Measurements from ENCODE around the gene LBX2. TPM values are rescaled to one million over a fixed set of nuclear protein-coding genes. Genes with fewer than 3 reads are reported as not detected.
A peak's percentile ranks its signal among the peaks of the same experiment; 100 is the strongest.

Gene LBX2
- total and polyA plus RNA-seq, 10 of the 15 experiments (the other 5 are each of a cell fraction or from before 2014, with no cell fraction given) = 0.08 to 4.0 (median 0.27) TPM

DNA sequence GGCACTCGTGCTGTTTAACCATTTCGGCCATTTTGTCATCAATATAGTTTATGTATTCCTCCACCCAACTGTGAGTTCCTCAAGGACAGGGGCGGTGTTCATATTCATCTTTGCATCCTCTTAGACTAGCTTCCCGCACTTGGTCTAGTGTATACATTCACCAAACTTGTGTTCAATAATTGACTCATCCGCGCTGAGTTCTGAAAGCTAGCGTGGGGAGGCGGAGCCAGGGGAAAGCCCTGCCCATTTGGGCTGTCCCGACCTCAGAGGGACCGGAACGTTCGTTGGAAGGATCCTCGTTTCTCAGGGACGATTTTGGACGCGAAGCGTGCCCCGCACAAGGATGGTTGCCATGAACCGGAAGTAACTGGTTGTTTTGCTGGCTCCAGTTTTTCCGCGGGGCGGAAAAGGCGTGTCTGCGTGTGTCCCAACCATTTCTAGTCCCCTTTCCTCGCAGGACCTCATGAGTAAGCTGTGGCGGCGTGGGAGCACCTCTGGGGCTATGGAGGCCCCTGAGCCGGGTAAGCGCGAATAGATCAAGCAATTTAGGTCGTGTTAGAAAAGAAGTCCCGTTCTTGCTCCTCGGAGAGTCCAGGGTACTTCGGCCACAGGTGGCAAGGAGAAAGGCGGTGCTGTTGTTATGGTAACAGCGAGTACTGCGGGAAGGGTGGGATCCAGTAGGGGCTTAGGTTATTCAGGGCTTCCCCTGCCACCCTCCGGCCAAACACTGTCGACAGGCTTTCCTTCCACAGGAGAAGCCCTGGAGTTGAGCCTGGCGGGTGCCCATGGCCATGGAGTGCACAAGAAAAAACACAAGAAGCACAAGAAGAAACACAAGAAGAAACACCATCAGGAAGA is 44.5 kb downstream of the LBX2 start, which contains the start of gene INO80B (continued):
- TF ChIP-seq ZSCAN29 (IDR thresholded peaks at IDR 0.05) = peak; percentile 76; the same call in 1 of the 2 replicates
- TF ChIP-seq TCF3 (IDR thresholded peaks at IDR 0.05; ENCODE audit: borderline replicate concordance, insufficient read depth, low read depth, low read length) = no peak
- no peak for TF ChIP-seq HDAC6 (IDR thresholded peaks at IDR 0.05; ENCODE audit: unreplicated experiment)
- TF ChIP-seq PAX8 (IDR thresholded peaks at IDR 0.05) = peak; percentile 33; the same call in 1 of the 2 replicates
- peak; percentile 90 for TF ChIP-seq NR2C2 (IDR thresholded peaks at IDR 0.05; ENCODE audit: borderline replicate concordance, control insufficient read depth, insufficient read length, low read depth)
- TF ChIP-seq, protein P1, sequence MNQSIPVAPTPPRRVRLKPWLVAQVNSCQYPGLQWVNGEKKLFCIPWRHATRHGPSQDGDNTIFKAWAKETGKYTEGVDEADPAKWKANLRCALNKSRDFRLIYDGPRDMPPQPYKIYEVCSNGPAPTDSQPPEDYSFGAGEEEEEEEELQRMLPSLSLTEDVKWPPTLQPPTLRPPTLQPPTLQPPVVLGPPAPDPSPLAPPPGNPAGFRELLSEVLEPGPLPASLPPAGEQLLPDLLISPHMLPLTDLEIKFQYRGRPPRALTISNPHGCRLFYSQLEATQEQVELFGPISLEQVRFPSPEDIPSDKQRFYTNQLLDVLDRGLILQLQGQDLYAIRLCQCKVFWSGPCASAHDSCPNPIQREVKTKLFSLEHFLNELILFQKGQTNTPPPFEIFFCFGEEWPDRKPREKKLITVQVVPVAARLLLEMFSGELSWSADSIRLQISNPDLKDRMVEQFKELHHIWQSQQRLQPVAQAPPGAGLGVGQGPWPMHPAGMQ (IDR thresholded peaks at IDR 0.05; ENCODE audit: borderline replicate concordance) = 0 out of 2 replicates have a peak, but pooled peaks have one; percentile 5
- TF ChIP-seq POU2F2 (IDR thresholded peaks at IDR 0.05; ENCODE audit: borderline replicate concordance, low read depth, low read length) = peak; percentile 68; the same call in 1 of the 3 replicates
- TF ChIP-seq SMARCA5 (IDR thresholded peaks at IDR 0.05) = no peak
- TF ChIP-seq ATF7 (IDR thresholded peaks at IDR 0.05; ENCODE audit: low read depth) = peak; percentile 80
- TF ChIP-seq STAT1 (conservative IDR thresholded peaks at IDR 0.05) = peak; percentile 96; the same call in 1 of the 2 replicates
- TF ChIP-seq, protein P2, sequence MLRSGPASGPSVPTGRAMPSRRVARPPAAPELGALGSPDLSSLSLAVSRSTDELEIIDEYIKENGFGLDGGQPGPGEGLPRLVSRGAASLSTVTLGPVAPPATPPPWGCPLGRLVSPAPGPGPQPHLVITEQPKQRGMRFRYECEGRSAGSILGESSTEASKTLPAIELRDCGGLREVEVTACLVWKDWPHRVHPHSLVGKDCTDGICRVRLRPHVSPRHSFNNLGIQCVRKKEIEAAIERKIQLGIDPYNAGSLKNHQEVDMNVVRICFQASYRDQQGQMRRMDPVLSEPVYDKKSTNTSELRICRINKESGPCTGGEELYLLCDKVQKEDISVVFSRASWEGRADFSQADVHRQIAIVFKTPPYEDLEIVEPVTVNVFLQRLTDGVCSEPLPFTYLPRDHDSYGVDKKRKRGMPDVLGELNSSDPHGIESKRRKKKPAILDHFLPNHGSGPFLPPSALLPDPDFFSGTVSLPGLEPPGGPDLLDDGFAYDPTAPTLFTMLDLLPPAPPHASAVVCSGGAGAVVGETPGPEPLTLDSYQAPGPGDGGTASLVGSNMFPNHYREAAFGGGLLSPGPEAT (IDR thresholded peaks at IDR 0.05; ENCODE audit: low read depth) = peak; percentile 94
- no peak for TF ChIP-seq FOS (IDR thresholded peaks at IDR 0.05; ENCODE audit: borderline replicate concordance, extremely low read depth, insufficient read length)
- TF ChIP-seq CREM (IDR thresholded peaks at IDR 0.05; ENCODE audit: low read depth) = peak; percentile 93
- TF ChIP-seq, protein P3, sequence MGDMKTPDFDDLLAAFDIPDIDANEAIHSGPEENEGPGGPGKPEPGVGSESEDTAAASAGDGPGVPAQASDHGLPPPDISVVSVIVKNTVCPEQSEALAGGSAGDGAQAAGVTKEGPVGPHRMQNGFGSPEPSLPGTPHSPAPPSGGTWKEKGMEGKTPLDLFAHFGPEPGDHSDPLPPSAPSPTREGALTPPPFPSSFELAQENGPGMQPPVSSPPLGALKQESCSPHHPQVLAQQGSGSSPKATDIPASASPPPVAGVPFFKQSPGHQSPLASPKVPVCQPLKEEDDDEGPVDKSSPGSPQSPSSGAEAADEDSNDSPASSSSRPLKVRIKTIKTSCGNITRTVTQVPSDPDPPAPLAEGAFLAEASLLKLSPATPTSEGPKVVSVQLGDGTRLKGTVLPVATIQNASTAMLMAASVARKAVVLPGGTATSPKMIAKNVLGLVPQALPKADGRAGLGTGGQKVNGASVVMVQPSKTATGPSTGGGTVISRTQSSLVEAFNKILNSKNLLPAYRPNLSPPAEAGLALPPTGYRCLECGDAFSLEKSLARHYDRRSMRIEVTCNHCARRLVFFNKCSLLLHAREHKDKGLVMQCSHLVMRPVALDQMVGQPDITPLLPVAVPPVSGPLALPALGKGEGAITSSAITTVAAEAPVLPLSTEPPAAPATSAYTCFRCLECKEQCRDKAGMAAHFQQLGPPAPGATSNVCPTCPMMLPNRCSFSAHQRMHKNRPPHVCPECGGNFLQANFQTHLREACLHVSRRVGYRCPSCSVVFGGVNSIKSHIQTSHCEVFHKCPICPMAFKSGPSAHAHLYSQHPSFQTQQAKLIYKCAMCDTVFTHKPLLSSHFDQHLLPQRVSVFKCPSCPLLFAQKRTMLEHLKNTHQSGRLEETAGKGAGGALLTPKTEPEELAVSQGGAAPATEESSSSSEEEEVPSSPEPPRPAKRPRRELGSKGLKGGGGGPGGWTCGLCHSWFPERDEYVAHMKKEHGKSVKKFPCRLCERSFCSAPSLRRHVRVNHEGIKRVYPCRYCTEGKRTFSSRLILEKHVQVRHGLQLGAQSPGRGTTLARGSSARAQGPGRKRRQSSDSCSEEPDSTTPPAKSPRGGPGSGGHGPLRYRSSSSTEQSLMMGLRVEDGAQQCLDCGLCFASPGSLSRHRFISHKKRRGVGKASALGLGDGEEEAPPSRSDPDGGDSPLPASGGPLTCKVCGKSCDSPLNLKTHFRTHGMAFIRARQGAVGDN (IDR thresholded peaks at IDR 0.05) = no peak
- no peak for TF ChIP-seq EZH2 (IDR thresholded peaks at IDR 0.05; ENCODE audit: borderline replicate concordance, control insufficient read depth, low read depth, low read length)
- TF ChIP-seq SUZ12 (IDR thresholded peaks at IDR 0.05; ENCODE audit: unreplicated experiment) = no peak
- TF ChIP-seq TARDBP (IDR thresholded peaks at IDR 0.05; ENCODE audit: borderline replicate concordance) = peak; percentile 91; the same call in 1 of the 2 replicates
- peak; percentile 97 for TF ChIP-seq RELA (IDR thresholded peaks at IDR 0.05; ENCODE audit: borderline replicate concordance, partially characterized antibody)
- no peak for TF ChIP-seq CHD1 (IDR thresholded peaks at IDR 0.05; ENCODE audit: low read depth, low read length)
- TF ChIP-seq TBL1XR1 (IDR thresholded peaks at IDR 0.05; ENCODE audit: low read depth, low read length) = no peak
- TF ChIP-seq, protein P4, sequence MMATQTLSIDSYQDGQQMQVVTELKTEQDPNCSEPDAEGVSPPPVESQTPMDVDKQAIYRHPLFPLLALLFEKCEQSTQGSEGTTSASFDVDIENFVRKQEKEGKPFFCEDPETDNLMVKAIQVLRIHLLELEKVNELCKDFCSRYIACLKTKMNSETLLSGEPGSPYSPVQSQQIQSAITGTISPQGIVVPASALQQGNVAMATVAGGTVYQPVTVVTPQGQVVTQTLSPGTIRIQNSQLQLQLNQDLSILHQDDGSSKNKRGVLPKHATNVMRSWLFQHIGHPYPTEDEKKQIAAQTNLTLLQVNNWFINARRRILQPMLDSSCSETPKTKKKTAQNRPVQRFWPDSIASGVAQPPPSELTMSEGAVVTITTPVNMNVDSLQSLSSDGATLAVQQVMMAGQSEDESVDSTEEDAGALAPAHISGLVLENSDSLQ (IDR thresholded peaks at IDR 0.05) = peak; percentile 77
- TF ChIP-seq NFIC (IDR thresholded peaks at IDR 0.05; ENCODE audit: low read depth, low read length) = no peak
- TF ChIP-seq IRF4 (IDR thresholded peaks at IDR 0.05; ENCODE audit: low read depth, low read length) = peak; percentile 89
